Esophagus muscularis mucosa (tissue), 4 donors: ENCODE data around the gene SLC29A3. TPM values are rescaled to one million over a fixed set of nuclear protein-coding genes. Genes with fewer than 3 reads are reported as not detected.

ENCODE experiments used
- DNase-seq: peaks from one replicate; pipeline ENCODE4 v3.0.0-alpha.2; 2017; ENCODE audit errors: extremely low spot score
- H3K27ac ChIP-seq, 4 donors: fragments of 200-600 bp; sonication (generic); replicated peaks in 1 of 4; 1 replicate in 3 of 4; 2 replicates in 1 of 4; pipeline ENCODE4 v1.5.1; 2016 to 2019; ENCODE audit warnings: mild to moderate bottlenecking in 1 of 4
- H3K27me3 ChIP-seq, 4 donors: fragments of 200-600 bp; sonication (generic); one replicate each; pipeline versions ENCODE4 v1.5.1 to v1.6.0; 2016 to 2019
- H3K36me3 ChIP-seq, 4 donors: fragments of 200-600 bp; sonication (generic); one replicate each; pipeline ENCODE4 v1.5.1; 2016 to 2019
- H3K4me1 ChIP-seq, 4 donors: fragments of 200-600 bp; sonication (generic); one replicate each; pipeline ENCODE4 v1.5.1; 2016 to 2019
- H3K4me3 ChIP-seq, 4 donors: fragments of 200-600 bp; sonication (generic); 1 replicate in 2 of 4; 2 replicates in 2 of 4; pipeline ENCODE4 v1.5.1; 2016 to 2019; ENCODE audit warnings: mild to moderate bottlenecking in 4 of 4, moderate library complexity in 1 of 4
- H3K9me3 ChIP-seq, 4 donors: fragments of 200-600 bp; sonication (generic); 1 replicate in 3 of 4; 2 replicates in 1 of 4; pipeline ENCODE4 v1.5.1; 2016 to 2019
- EP300 ChIP-seq: sonication (generic); formaldehyde crosslinking; IDR thresholded peaks from one replicate; pipeline ENCODE4 v1.6.1; 2017; ENCODE audit warnings: antibody characterized with exemption
- POLR2A ChIP-seq: fragments of 450-650 bp; IDR thresholded peaks from one replicate; pipeline ENCODE4 v1.6.1; 2017; ENCODE audit warnings: antibody characterized with exemption, moderate library complexity, mild to moderate bottlenecking, low read depth
- POLR2AphosphoS5 ChIP-seq, 2 donors: sonication (generic); formaldehyde crosslinking; IDR thresholded peaks; one replicate each; pipeline ENCODE4 v1.6.1; 2017; ENCODE audit warnings: antibody characterized with exemption in 2 of 2
- WGBS: methylation state at CpG from one replicate; pipeline ENCODE4 v1.1.5; 2018; 5-methylcytosine and 5-hydroxymethylcytosine counted together
- intact Hi-C: fragments of 100-400 bp; cut with DNase I; formaldehyde crosslinking; loops from one replicate; pipeline ENCODE4 v1.15.1; 2023
- total RNA-seq, 4 donors: library from RNA; depleted of rRNA; stranded (reverse); fragments of >200 nt; gene quantifications; one replicate each; pipeline versions ENCODE4 v1.1.0 to v1.2.1, GENCODE V29; 2016
- TF ChIP-seq, protein P1 (sequence below), 3 experiments: fragments of 200-600 bp in 2 of 3; fragments of 450-650 bp in 1 of 3; sonication (generic) in 2 of 3; IDR thresholded peaks; one replicate each; pipeline ENCODE4 v1.5.1; 2017 to 2019; ENCODE audit warnings: antibody characterized with exemption in 3 of 3, mild to moderate bottlenecking in 2 of 3, moderate library complexity in 1 of 3

Gene SLC29A3
- total RNA-seq, 4 donors from 2014 or later, result 4.0 to 6.9 (median 5.0) TPM

- intact Hi-C loops, result no loop called here
- peaks cover 0 to 16% (median 12%) of the 10 kb centered on the region in 4 donors for H3K4me1 ChIP-seq
- no peak for DNase-seq
- H3K9me3 ChIP-seq, result no peaks in the 10 kb centered on the region
- H3K27ac ChIP-seq, result no peak overlapping the region
- TF ChIP-seq POLR2AphosphoS5 (IDR thresholded peaks at IDR 0.05), result no peak
- no peak for TF ChIP-seq POLR2A
- TF ChIP-seq, protein P1, sequence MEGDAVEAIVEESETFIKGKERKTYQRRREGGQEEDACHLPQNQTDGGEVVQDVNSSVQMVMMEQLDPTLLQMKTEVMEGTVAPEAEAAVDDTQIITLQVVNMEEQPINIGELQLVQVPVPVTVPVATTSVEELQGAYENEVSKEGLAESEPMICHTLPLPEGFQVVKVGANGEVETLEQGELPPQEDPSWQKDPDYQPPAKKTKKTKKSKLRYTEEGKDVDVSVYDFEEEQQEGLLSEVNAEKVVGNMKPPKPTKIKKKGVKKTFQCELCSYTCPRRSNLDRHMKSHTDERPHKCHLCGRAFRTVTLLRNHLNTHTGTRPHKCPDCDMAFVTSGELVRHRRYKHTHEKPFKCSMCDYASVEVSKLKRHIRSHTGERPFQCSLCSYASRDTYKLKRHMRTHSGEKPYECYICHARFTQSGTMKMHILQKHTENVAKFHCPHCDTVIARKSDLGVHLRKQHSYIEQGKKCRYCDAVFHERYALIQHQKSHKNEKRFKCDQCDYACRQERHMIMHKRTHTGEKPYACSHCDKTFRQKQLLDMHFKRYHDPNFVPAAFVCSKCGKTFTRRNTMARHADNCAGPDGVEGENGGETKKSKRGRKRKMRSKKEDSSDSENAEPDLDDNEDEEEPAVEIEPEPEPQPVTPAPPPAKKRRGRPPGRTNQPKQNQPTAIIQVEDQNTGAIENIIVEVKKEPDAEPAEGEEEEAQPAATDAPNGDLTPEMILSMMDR (IDR thresholded peaks at IDR 0.05), result no peak
- TF ChIP-seq EP300, result no peak
- peaks cover 0 to 30% (median 9%) of the 10 kb centered on the region in 4 donors for H3K36me3 ChIP-seq
- 91% methylated on average over 14 of the region's 14 CpGs for WGBS
- no peak overlapping the region for H3K4me3 ChIP-seq
- H3K27me3 ChIP-seq, result no peaks in the 10 kb centered on the region
Measured at GRCh38 chr10:71347587-71348395, 28.7 kb downstream of the SLC29A3 start.

GRCh38 chr10:71348850-71349249 lies 29.8 kb downstream of the SLC29A3 start:
- no peak overlapping the region for H3K4me3 ChIP-seq
- no peak overlapping the region for H3K27ac ChIP-seq
- no peaks in the 10 kb centered on the region for H3K27me3 ChIP-seq
- no peak for DNase-seq
- H3K9me3 ChIP-seq, result no peaks in the 10 kb centered on the region
- no CpG with 5 or more reads among the region's 1 CpG for WGBS
- TF ChIP-seq EP300, result no peak
- TF ChIP-seq, protein P1 (IDR thresholded peaks at IDR 0.05), result no peak
- no peak for TF ChIP-seq POLR2A
- no peak for TF ChIP-seq POLR2AphosphoS5 (IDR thresholded peaks at IDR 0.05)
- peaks cover 0 to 5% (median 1%) of the 10 kb centered on the region in 4 donors for H3K4me1 ChIP-seq
- peaks cover 0 to 41% (median 10%) of the 10 kb centered on the region in 4 donors for H3K36me3 ChIP-seq
- intact Hi-C loops, result no loop called here

DNA sequence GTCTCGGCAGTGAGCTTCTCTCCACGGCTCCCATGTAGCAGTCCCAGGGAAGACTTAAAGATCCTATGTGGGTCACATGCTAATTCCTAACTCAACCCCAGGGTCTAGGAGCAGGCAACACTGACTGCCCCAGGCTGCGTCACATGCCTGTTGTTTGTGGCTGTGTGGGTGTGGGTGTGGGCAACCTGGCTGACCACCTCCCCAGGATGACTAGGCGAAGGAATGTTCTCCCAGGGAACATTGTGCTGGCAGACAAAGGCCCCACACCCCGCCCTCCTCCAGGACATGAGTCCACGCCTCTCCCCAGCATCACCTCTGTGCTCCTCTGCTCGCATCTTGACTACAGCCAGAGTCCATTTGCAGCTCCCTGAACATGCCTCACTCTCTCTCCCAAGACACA lies 30.3 kb downstream of the SLC29A3 start:
- intact Hi-C loops, result no loop called here
- Histone ChIP-seq H3K27ac (no peak overlapping the region), H3K36me3 (peaks cover 0 to 46% (median 10%) of the 10 kb centered on the region in 4 donors), H3K4me1 (no peaks in the 10 kb centered on the region), H3K9me3 (no peaks in the 10 kb centered on the region), H3K4me3 (no peak overlapping the region), H3K27me3 (no peaks in the 10 kb centered on the region)
- 97% methylated on average over 7 of the region's 7 CpGs for WGBS
- no peak for DNase-seq
- TF ChIP-seq, protein P1 (IDR thresholded peaks at IDR 0.05), result no peak
- no peak for TF ChIP-seq POLR2AphosphoS5 (IDR thresholded peaks at IDR 0.05)
- TF ChIP-seq EP300, result no peak
- no peak for TF ChIP-seq POLR2A

DNA sequence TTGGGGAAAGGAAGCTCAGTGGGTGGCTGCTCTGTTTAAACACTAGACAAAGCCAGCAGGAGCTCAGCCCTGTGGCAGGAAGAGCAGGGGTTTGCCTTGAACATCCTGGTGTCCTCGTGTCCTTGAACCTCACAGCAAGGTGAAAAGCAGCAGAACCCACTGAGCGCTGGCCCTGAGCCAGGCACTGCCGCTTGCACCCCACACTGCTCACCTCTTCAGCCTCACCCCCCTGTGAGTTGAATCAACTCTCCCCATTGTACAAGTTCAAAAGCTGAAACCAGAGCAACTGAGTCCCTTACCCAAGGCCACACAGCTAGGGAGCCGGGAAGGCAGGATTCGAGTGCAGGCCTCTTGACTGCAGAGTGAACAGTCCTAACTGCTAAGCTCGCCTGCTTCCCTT lies 32.0 kb downstream of the SLC29A3 start:
- Histone ChIP-seq H3K4me1 (no peaks in the 10 kb centered on the region), H3K27me3 (no peaks in the 10 kb centered on the region), H3K27ac (no peak overlapping the region), H3K9me3 (no peaks in the 10 kb centered on the region), H3K36me3 (peaks cover 0 to 60% (median 12%) of the 10 kb centered on the region in 4 donors), H3K4me3 (no peak overlapping the region)
- WGBS, result 95% methylated on average over 4 of the region's 6 CpGs
- no peak for DNase-seq
- TF ChIP-seq POLR2AphosphoS5 (IDR thresholded peaks at IDR 0.05) (no peak), POLR2A (no peak), EP300 (no peak)
- TF ChIP-seq, protein P1 (IDR thresholded peaks at IDR 0.05), result no peak
- intact Hi-C loops, result no loop called here
